Mesenchymal stem cell (in vitro differentiated cells and primary cell): Measurements from ENCODE around the gene GDE1.

Experiments
- DNase-seq: peaks from one replicate; pipeline ENCODE4 v3.0.0-alpha.2; 2013
- H2AFZ ChIP-seq: one replicate; pipeline ENCODE4 v1.6.1; 2013; ENCODE audit warnings: low read depth, mild to moderate bottlenecking, control low read depth, inconsistent platforms, low read length, moderate library complexity
- H2AK5ac ChIP-seq: 2 replicates; pipeline ENCODE4 v1.6.1; 2013; ENCODE audit warnings: low read length, moderate library complexity, mild to moderate bottlenecking, inconsistent platforms; ENCODE audit not compliant: severe bottlenecking
- H2BK120ac ChIP-seq: one replicate; pipeline ENCODE4 v1.6.1; 2013; ENCODE audit warnings: low read depth, mild to moderate bottlenecking, inconsistent platforms, low read length, moderate library complexity
- H2BK12ac ChIP-seq, 2 experiments: one replicate each; pipeline ENCODE4 v1.6.1; 2013; ENCODE audit warnings: inconsistent platforms in 2 of 2, low read length in 2 of 2, mild to moderate bottlenecking in 2 of 2, moderate library complexity in 2 of 2, control low read depth in 1 of 2
- H2BK15ac ChIP-seq: one replicate; pipeline ENCODE4 v1.6.1; 2013; ENCODE audit warnings: mild to moderate bottlenecking, low read depth, inconsistent platforms; ENCODE audit not compliant: poor library complexity, severe bottlenecking
- H2BK5ac ChIP-seq: 2 replicates; pipeline ENCODE4 v1.6.1; 2013; ENCODE audit warnings: low read depth, mild to moderate bottlenecking, low read length, control low read depth, inconsistent platforms; ENCODE audit not compliant: poor library complexity, severe bottlenecking
- H3K14ac ChIP-seq, 2 experiments: one replicate each; pipeline ENCODE4 v1.6.1; 2013; ENCODE audit warnings: inconsistent platforms in 2 of 2, low read length in 2 of 2, control low read depth in 1 of 2, mild to moderate bottlenecking in 1 of 2, moderate library complexity in 1 of 2
- H3K18ac ChIP-seq, 2 experiments: one replicate each; pipeline ENCODE4 v1.6.1; 2013; ENCODE audit warnings: inconsistent platforms in 2 of 2, low read length in 2 of 2, control low read depth in 1 of 2, low read depth in 1 of 2, mild to moderate bottlenecking in 1 of 2
- H3K23ac ChIP-seq, 2 experiments: one replicate each; pipeline ENCODE4 v1.6.1; 2013; ENCODE audit warnings: inconsistent platforms in 2 of 2, low read length in 2 of 2, mild to moderate bottlenecking in 2 of 2, moderate library complexity in 2 of 2, control low read depth in 1 of 2
- H3K27ac ChIP-seq: 2 replicates; pipeline ENCODE4 v1.5.1; 2013; ENCODE audit warnings: mild to moderate bottlenecking, moderate library complexity, low read length, control low read depth, inconsistent platforms; ENCODE audit not compliant: poor library complexity, severe bottlenecking
- H3K27me3 ChIP-seq, 2 experiments: 2 replicates each; pipeline versions ENCODE4 v1.6.1 to v1.7.0; 2013; ENCODE audit warnings: low read length in 2 of 2, mild to moderate bottlenecking in 2 of 2, moderate library complexity in 2 of 2, control low read depth in 1 of 2, inconsistent platforms in 1 of 2; ENCODE audit not compliant: control insufficient read depth in 1 of 2, insufficient read depth in 1 of 2
- H3K36me3 ChIP-seq, 2 experiments: 2 replicates each; pipeline versions ENCODE4 v1.6.1 to v1.7.0; 2013; ENCODE audit warnings: low read length in 2 of 2, control low read depth in 1 of 2, inconsistent platforms in 1 of 2, low read depth in 1 of 2, mild to moderate bottlenecking in 1 of 2; ENCODE audit not compliant: insufficient read depth in 2 of 2, control insufficient read depth in 1 of 2
- H3K4ac ChIP-seq, 2 experiments: one replicate each; pipeline ENCODE4 v1.6.1; 2013; ENCODE audit warnings: inconsistent platforms in 2 of 2, low read length in 2 of 2, mild to moderate bottlenecking in 2 of 2, moderate library complexity in 2 of 2, control low read depth in 1 of 2, low read depth in 1 of 2
- H3K4me1 ChIP-seq: 2 replicates; pipeline ENCODE4 v1.6.1; 2013; ENCODE audit warnings: low read depth, low read length, control low read depth; ENCODE audit not compliant: control insufficient read depth, insufficient read depth
- H3K4me2 ChIP-seq: 2 replicates; pipeline ENCODE4 v1.6.1; 2013; ENCODE audit warnings: low read length, mild to moderate bottlenecking, inconsistent platforms; ENCODE audit not compliant: poor library complexity, severe bottlenecking
- H3K4me3 ChIP-seq, 2 experiments: 2 replicates each; pipeline versions ENCODE4 v1.5.1 to v1.7.0; 2013; ENCODE audit warnings: low read length in 2 of 2, mild to moderate bottlenecking in 2 of 2, control low read depth in 1 of 2, low read depth in 1 of 2; ENCODE audit not compliant: insufficient read depth in 1 of 2
- H3K79me1 ChIP-seq: replicated peaks from 2 replicates; pipeline ENCODE4 v1.6.1; 2013; ENCODE audit warnings: mild to moderate bottlenecking, control low read depth, low read length, inconsistent platforms; ENCODE audit not compliant: poor library complexity, severe bottlenecking
- H3K9ac ChIP-seq: 2 replicates; pipeline ENCODE4 v1.7.0; 2013; ENCODE audit warnings: mild to moderate bottlenecking, low read length, moderate library complexity
- H3K9me3 ChIP-seq: 2 replicates; pipeline ENCODE4 v1.7.0; 2013; ENCODE audit warnings: mild to moderate bottlenecking, low read length; ENCODE audit not compliant: control insufficient read depth
- H4K8ac ChIP-seq: one replicate; pipeline ENCODE4 v1.6.1; 2013; ENCODE audit warnings: inconsistent platforms, mild to moderate bottlenecking, low read length, moderate library complexity
- H4K91ac ChIP-seq: one replicate; pipeline ENCODE4 v1.6.1; 2013; ENCODE audit warnings: mild to moderate bottlenecking, low read length, inconsistent platforms
- WGBS: methylation state at CpG from one replicate; pipeline ENCODE4 v1.1.7; 2013; ENCODE audit warnings: mixed read lengths; 5-methylcytosine and 5-hydroxymethylcytosine counted together

GDE1 gene

GRCh38 chr16:19463468-19464315 is 58.2 kb downstream of the GDE1 start:
- no peak overlapping the region for H3K9ac ChIP-seq
- no peak overlapping the region for H3K4ac ChIP-seq
- H2AFZ ChIP-seq: no peak overlapping the region
- no peak overlapping the region for H3K23ac ChIP-seq
- no peak for DNase-seq
- no peaks in the 10 kb centered on the region for H3K4me1 ChIP-seq
- no peak overlapping the region for H3K27ac ChIP-seq
- H3K4me3 ChIP-seq: no peak overlapping the region
- H3K14ac ChIP-seq: no peak overlapping the region
- no peak overlapping the region for H3K4me2 ChIP-seq
- no peak overlapping the region for H2BK120ac ChIP-seq
- no peaks in the 10 kb centered on the region for H3K79me1 ChIP-seq
- H4K91ac ChIP-seq: no peak overlapping the region
- H2AK5ac ChIP-seq: no peak overlapping the region
- WGBS: 89% methylated on average over 9 of the region's 12 CpGs
- H2BK12ac ChIP-seq: no peak overlapping the region
- H3K36me3 ChIP-seq: no peaks in the 10 kb centered on the region
- H3K27me3 ChIP-seq: peaks cover 0 to under 1% of the 10 kb centered on the region in 2 experiments
- H3K18ac ChIP-seq: no peak overlapping the region
- H4K8ac ChIP-seq: no peak overlapping the region
- peaks cover 3% of the 10 kb centered on the region for H3K9me3 ChIP-seq
- no peak overlapping the region for H2BK5ac ChIP-seq
- no peak overlapping the region for H2BK15ac ChIP-seq

GRCh38 chr16:19460397-19460796 is 61.5 kb downstream of the GDE1 start:
- no peaks in the 10 kb centered on the region for H3K4me1 ChIP-seq
- H2BK120ac ChIP-seq: no peak overlapping the region
- peaks cover 0 to 9% of the 10 kb centered on the region in 2 experiments for H3K27me3 ChIP-seq
- no peak overlapping the region for H4K8ac ChIP-seq
- H3K36me3 ChIP-seq: no peaks in the 10 kb centered on the region
- 90% methylated on average over 2 of the region's 2 CpGs for WGBS
- no peak overlapping the region for H3K9ac ChIP-seq
- no peak overlapping the region for H3K4ac ChIP-seq
- H3K4me2 ChIP-seq: no peak overlapping the region
- H3K27ac ChIP-seq: no peak overlapping the region
- no peak overlapping the region for H3K23ac ChIP-seq
- H3K4me3 ChIP-seq: no peak overlapping the region
- no peak overlapping the region for H2AK5ac ChIP-seq
- no peak overlapping the region for H4K91ac ChIP-seq
- no peak overlapping the region for H2AFZ ChIP-seq
- DNase-seq: no peak
- H3K14ac ChIP-seq: no peak overlapping the region
- H2BK12ac ChIP-seq: no peak overlapping the region
- no peak overlapping the region for H2BK5ac ChIP-seq
- no peaks in the 10 kb centered on the region for H3K9me3 ChIP-seq
- H3K18ac ChIP-seq: no peak overlapping the region
- H2BK15ac ChIP-seq: no peak overlapping the region
- H3K79me1 ChIP-seq: no peaks in the 10 kb centered on the region

- Histone ChIP-seq H3K36me3 (no peaks in the 10 kb centered on the region), H3K4me2 (no peak overlapping the region), H3K4me1 (no peaks in the 10 kb centered on the region), H2BK15ac (no peak overlapping the region), H2BK120ac (no peak overlapping the region), H3K18ac (no peak overlapping the region), H2BK12ac (no peak overlapping the region), H3K9ac (no peak overlapping the region), H3K23ac (no peak overlapping the region), H2AK5ac (no peak overlapping the region), H3K79me1 (no peaks in the 10 kb centered on the region), H3K27ac (no peak overlapping the region), H3K4ac (no peak overlapping the region), H3K27me3 (peaks cover 0 to 9% of the 10 kb centered on the region in 2 experiments), H3K14ac (no peak overlapping the region), H4K91ac (no peak overlapping the region), H3K9me3 (no peaks in the 10 kb centered on the region), H3K4me3 (no peak overlapping the region), H4K8ac (no peak overlapping the region), H2AFZ (no peak overlapping the region), H2BK5ac (no peak overlapping the region)
- DNase-seq: no peak
- 87% methylated on average over 9 of the region's 9 CpGs for WGBS
Measured at GRCh38 chr16:19458722-19459379, 63.0 kb downstream of the GDE1 start.
